Measurements from ENCODE around the gene KIF13A. TPM values are rescaled to one million over a fixed set of nuclear protein-coding genes. Genes with fewer than 3 reads are reported as not detected.
"Not testable (repeated sequence)": the region's sequence is repeated elsewhere in the genome, so short reads cannot be mapped to it uniquely, and the experiment has no call there.

The KIF13A gene
- total RNA-seq, 1 experiment from 2014 or later = 49.3 TPM

DNA sequence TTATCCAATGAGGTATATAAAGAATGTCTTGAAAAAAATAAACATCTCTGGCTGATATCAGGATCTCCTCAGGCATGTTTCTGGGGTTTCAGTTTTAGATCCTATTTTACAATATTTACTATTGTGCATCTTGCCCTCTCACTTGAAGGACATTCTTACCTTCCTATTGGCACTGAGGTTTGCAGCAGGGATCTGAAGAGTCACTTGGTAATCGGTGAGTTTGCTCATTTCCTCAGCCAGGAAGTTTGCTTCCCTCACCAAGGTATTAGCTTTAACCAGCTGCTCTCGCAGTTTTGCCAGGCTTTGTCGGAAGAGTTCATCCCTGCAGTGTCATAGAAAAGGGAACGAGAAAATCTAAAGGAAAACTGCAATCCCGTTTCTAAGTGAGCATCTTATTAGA, 178.8 kb downstream of the KIF13A start:
- in situ Hi-C loops (cut with HindIII; ENCODE audit: low pct_unique_long_range_greater_than_20kb, low sequenced_read_pairs) (no loop called here), intact Hi-C loops (cut with micrococcal nuclease; ENCODE audit: unreplicated experiment) (no loop called here)
- no peaks in the 10 kb centered on the region for H3K9me3 ChIP-seq (ENCODE audit: control insufficient read depth, insufficient read depth, low read depth, low read length)
- no TSS peak for BruUV-seq (replicated peaks)
- ChIA-PET CTCF (no interaction called here), POLR2A (no interaction called here)
- H3K27me3 ChIP-seq (ENCODE audit: control insufficient read depth, insufficient read depth, low read length) = no peaks in the 10 kb centered on the region
- no peak overlapping the region for H3K27ac ChIP-seq (ENCODE audit: low read length)
- no peak overlapping the region for H3K4me3 ChIP-seq (ENCODE audit: low read depth in 2 of 2, low read length in 2 of 2)
- ATAC-seq (no peak), DNase-seq (ENCODE audit: low read depth, low spot score) (no peak)
- H3K4me1 ChIP-seq (ENCODE audit: control insufficient read depth, insufficient read depth, low read length) = no peaks in the 10 kb centered on the region
- no peaks in the 10 kb centered on the region for H3K36me3 ChIP-seq (ENCODE audit: control insufficient read depth, insufficient read depth, low read length)
- TF ChIP-seq SIN3A (IDR thresholded peaks at IDR 0.05; ENCODE audit: borderline replicate concordance, insufficient read depth, low read depth, low read length) = no peak
- TF ChIP-seq, protein P1, sequence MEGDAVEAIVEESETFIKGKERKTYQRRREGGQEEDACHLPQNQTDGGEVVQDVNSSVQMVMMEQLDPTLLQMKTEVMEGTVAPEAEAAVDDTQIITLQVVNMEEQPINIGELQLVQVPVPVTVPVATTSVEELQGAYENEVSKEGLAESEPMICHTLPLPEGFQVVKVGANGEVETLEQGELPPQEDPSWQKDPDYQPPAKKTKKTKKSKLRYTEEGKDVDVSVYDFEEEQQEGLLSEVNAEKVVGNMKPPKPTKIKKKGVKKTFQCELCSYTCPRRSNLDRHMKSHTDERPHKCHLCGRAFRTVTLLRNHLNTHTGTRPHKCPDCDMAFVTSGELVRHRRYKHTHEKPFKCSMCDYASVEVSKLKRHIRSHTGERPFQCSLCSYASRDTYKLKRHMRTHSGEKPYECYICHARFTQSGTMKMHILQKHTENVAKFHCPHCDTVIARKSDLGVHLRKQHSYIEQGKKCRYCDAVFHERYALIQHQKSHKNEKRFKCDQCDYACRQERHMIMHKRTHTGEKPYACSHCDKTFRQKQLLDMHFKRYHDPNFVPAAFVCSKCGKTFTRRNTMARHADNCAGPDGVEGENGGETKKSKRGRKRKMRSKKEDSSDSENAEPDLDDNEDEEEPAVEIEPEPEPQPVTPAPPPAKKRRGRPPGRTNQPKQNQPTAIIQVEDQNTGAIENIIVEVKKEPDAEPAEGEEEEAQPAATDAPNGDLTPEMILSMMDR (IDR thresholded peaks at IDR 0.05) = no peak

GRCh38 chr6:17807431-17807830, 180.0 kb downstream of the KIF13A start:
- CTCF ChIA-PET; DNase-seq (ENCODE audit: low read depth, low spot score); intact Hi-C loops (cut with micrococcal nuclease; ENCODE audit: unreplicated experiment); H3K4me3 ChIP-seq (ENCODE audit: low read depth in 2 of 2, low read length in 2 of 2); ATAC-seq; POLR2A ChIA-PET; H3K4me1 ChIP-seq (ENCODE audit: control insufficient read depth, insufficient read depth, low read length); H3K27ac ChIP-seq (ENCODE audit: low read length); BruUV-seq (replicated peaks); H3K27me3 ChIP-seq (ENCODE audit: control insufficient read depth, insufficient read depth, low read length); H3K36me3 ChIP-seq (ENCODE audit: control insufficient read depth, insufficient read depth, low read length); H3K9me3 ChIP-seq (ENCODE audit: control insufficient read depth, insufficient read depth, low read depth, low read length); in situ Hi-C loops (cut with HindIII; ENCODE audit: low pct_unique_long_range_greater_than_20kb, low sequenced_read_pairs): not testable (repeated sequence)

- Histone ChIP-seq H3K27ac (ENCODE audit: low read length) (no peak overlapping the region), H3K4me3 (ENCODE audit: low read depth in 2 of 2, low read length in 2 of 2) (no peak overlapping the region), H3K36me3 (ENCODE audit: control insufficient read depth, insufficient read depth, low read length) (peaks cover 8% of the 10 kb centered on the region; the same call in 1 of the 2 replicates), H3K27me3 (ENCODE audit: control insufficient read depth, insufficient read depth, low read length) (no peaks in the 10 kb centered on the region), H3K4me1 (ENCODE audit: control insufficient read depth, insufficient read depth, low read length) (no peaks in the 10 kb centered on the region), H3K9me3 (ENCODE audit: control insufficient read depth, insufficient read depth, low read depth, low read length) (no peaks in the 10 kb centered on the region)
- intact Hi-C loops (cut with micrococcal nuclease; ENCODE audit: unreplicated experiment) (loop anchor here (5.0 kb wide), 1 partner anchor 646 kb away; no protein-coding TSS in a partner anchor), in situ Hi-C loops (cut with HindIII; ENCODE audit: low pct_unique_long_range_greater_than_20kb, low sequenced_read_pairs) (no loop called here)
- ATAC-seq (no peak), DNase-seq (ENCODE audit: low read depth, low spot score) (no peak)
- TF ChIP-seq, protein P1 (IDR thresholded peaks at IDR 0.05) = no peak
- no peak for TF ChIP-seq TCF7L2 (IDR thresholded peaks at IDR 0.05; ENCODE audit: low read depth, low read length)
- no peak for TF ChIP-seq SIN3A (IDR thresholded peaks at IDR 0.05; ENCODE audit: borderline replicate concordance, insufficient read depth, low read depth, low read length)
- TF ChIP-seq, protein P2, sequence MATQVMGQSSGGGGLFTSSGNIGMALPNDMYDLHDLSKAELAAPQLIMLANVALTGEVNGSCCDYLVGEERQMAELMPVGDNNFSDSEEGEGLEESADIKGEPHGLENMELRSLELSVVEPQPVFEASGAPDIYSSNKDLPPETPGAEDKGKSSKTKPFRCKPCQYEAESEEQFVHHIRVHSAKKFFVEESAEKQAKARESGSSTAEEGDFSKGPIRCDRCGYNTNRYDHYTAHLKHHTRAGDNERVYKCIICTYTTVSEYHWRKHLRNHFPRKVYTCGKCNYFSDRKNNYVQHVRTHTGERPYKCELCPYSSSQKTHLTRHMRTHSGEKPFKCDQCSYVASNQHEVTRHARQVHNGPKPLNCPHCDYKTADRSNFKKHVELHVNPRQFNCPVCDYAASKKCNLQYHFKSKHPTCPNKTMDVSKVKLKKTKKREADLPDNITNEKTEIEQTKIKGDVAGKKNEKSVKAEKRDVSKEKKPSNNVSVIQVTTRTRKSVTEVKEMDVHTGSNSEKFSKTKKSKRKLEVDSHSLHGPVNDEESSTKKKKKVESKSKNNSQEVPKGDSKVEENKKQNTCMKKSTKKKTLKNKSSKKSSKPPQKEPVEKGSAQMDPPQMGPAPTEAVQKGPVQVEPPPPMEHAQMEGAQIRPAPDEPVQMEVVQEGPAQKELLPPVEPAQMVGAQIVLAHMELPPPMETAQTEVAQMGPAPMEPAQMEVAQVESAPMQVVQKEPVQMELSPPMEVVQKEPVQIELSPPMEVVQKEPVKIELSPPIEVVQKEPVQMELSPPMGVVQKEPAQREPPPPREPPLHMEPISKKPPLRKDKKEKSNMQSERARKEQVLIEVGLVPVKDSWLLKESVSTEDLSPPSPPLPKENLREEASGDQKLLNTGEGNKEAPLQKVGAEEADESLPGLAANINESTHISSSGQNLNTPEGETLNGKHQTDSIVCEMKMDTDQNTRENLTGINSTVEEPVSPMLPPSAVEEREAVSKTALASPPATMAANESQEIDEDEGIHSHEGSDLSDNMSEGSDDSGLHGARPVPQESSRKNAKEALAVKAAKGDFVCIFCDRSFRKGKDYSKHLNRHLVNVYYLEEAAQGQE (IDR thresholded peaks at IDR 0.05; ENCODE audit: insufficient read depth in 1 of 2, low read depth in 2 of 2, low read length in 1 of 2) = no peak
- no peak for TF ChIP-seq POLR2AphosphoS5 (IDR thresholded peaks at IDR 0.05; ENCODE audit: low read depth, low read length)
- BruUV-seq (replicated peaks) = no TSS peak
- ChIA-PET POLR2A (no interaction called here), CTCF (interaction anchor here (0.6 to 1.1 kb wide), 4 partner anchors 8 to 101 kb away, joined by 3 to 7 read pairs (median 3); no protein-coding TSS in a partner anchor)
Observed at GRCh38 chr6:17803409-17803808, 184.0 kb downstream of the KIF13A start.

Measured in Panc1 (cell line).